CD4-positive, alpha-beta T cell treated with Interleukin-6 at 100 ng/mL for 8 hours (primary cell): ENCODE data around the gene LITAF.
"Not testable (repeated sequence)": the region's sequence is repeated elsewhere in the genome, so short reads cannot be mapped to it uniquely, and the experiment has no call there.

ENCODE experiments used
- DNase-seq: peaks from one replicate; pipeline ENCODE4 v3.0.0-alpha.2; 2020; ENCODE audit warnings: mixed read lengths, low spot score

Gene LITAF

GRCh38 chr16:11515540-11516430 lies 70.9 kb downstream of the LITAF start:
- DNase-seq = no peak

DNA sequence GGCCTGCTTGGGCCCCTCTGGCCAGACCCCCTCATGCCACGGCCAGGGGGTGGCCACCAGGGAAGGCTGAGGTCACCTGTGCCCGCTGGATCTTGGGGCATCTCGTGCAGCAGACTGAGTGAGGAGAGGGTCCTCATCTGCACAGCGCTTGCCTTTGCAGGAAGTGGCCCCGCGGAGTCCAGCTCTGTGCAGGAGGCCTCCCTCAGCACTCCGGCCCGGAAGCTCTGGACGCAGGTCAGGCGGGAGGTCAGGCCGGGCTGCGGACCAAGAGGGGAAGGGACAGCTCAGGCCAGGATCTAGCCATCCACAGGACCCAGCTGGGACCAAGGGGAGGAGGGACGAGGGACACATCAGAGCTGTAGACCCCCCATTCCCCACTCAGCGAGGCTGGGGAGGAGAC lies 72.4 kb downstream of the LITAF start:
- DNase-seq = no peak

- not testable (repeated sequence) for DNase-seq
Observed at GRCh38 chr16:11513366-11513765, 73.4 kb downstream of the LITAF start.

DNA sequence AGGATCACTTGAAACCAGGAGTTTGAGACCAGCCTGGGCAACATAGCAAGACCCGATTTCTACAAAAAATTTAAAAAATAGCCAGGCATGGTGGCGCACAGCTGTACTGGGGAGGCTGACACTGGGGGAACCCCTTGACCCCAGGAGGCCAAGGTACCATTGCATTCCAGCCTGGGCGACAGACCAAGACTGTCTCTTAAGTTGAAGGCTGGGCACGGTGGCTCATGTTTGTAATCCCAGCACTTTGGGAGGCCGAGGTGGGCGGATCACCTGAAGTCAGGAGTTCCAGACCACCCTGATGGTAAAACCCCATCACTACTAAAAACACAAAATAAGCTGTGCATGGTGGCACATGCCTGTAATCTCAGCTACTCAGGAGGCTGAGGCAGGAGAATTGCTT lies 74.9 kb downstream of the LITAF start:
- DNase-seq = no peak

DNA sequence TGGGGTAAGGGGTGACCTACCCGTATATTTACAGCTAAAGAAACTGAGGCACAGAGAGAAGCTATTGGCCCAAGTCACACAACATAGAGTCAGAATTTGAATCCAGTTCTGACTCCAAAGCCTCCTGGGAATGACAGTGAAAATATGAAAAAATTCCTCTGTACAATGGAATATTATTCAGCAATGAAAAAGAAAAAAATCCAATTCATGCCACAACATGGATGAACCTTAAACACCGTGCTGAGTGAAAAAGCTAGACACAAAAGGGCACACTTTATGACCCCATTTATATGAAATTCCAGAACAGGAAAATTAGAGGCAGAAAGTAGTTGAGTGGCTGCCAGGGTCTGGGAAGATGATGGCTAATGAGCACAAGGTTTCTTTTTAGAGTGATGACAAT lies 75.4 kb downstream of the LITAF start:
- no peak for DNase-seq

- DNase-seq = no peak
Observed at GRCh38 chr16:11510178-11510973, 76.3 kb downstream of the LITAF start.

- DNase-seq = no peak
Observed at GRCh38 chr16:11507991-11508390, 78.7 kb downstream of the LITAF start.

GRCh38 chr16:11507350-11507749 lies 79.4 kb downstream of the LITAF start:
- no peak for DNase-seq

GRCh38 chr16:11506741-11507305 lies 79.9 kb downstream of the LITAF start:
- DNase-seq = no peak

DNA sequence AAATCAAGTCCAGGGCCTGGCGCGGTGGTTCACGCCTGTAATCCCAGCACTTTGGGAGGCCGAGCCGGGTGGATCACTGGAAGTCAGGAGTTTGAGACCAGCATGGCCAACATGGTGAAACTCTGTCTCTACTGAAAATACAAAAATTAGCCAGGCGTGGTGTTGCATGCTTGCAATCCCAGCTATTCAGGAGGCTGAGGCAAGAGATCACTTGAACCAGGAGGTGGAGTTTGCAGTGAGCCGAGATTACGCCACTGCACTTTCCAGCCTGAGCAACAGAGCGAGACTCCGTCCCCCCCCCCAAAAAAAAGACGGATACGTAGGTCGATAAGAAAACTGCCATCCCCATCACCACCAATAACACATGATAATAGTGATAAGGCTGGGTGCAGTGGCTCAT lies 82.5 kb downstream of the LITAF start:
- DNase-seq = not testable (repeated sequence)

DNA sequence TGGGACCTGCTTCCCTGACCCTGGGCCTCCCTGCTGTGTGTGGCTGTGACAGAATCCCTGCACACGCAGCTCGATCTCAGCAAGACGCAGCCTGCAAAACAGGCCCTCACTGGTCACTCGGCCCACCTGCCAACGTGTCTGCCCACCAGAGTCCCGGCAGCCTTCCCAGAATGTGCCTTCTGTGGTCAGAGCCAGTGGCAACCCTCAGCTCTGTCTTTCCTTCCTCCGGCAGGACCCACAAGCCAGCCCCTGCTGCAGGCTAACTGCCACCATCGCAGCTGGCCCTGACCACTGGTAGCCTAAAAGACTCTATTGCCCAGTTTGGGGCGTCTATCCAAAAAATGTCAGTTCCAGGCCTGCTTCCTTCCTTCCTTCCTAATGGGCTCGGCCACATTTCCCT lies 83.2 kb downstream of the LITAF start:
- DNase-seq = no peak

GRCh38 chr16:11502239-11502638 lies 84.5 kb downstream of the LITAF start:
- no peak for DNase-seq

- no peak for DNase-seq
Observed at GRCh38 chr16:11501632-11502031, 85.1 kb downstream of the LITAF start.

DNA sequence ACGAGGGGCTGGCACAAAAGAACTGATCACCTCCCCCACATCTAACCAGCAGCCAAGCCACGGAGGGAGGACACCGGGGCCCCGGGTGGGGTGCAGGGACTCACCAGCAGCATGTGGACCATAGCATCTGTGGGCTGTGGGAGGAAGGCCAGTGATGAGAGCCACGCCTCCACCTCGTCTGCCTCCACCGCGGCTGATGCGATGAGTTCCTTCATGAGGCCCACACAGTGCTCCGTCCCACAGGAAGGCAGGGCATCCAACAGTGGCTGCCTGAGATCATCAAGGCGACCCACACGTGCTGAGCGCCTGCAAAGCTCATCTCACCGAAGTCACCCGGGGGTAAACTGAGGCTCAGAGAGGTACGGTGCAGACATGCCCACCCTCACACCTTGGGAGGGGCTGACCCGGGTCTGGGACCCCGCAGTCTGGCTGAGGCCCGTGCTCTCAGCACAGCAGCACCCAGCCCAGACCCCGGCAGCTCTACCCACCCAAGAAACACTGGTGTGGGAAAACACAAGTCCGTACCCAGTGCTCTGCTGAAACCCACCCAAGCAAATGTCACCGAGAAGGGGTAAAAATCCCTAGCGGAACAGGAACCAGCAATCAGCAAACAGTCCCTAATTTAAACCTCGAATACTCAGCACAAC lies 85.9 kb downstream of the LITAF start:
- no peak for DNase-seq

GRCh38 chr16:11499295-11500089 lies 87.2 kb downstream of the LITAF start:
- DNase-seq = no peak

DNA sequence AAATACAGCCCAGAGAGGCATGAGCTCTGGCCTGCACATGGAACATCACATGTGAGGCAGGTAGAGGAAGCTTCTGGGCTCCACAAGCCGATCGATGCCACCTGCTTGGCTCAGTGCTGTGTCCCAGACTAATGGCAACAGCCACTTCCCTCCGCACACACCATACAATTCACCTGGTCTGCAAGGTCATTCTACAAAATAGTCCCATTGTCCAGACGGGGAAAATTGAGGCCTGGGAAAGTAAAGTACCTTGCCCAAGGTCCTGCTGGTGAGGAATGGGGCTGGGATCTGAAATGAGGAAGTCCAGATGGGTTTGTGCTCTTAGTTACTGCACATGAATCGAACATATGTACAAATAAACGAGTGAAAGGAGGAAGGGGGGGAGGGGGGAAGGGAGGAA lies 88.0 kb downstream of the LITAF start:
- no peak for DNase-seq

DNA sequence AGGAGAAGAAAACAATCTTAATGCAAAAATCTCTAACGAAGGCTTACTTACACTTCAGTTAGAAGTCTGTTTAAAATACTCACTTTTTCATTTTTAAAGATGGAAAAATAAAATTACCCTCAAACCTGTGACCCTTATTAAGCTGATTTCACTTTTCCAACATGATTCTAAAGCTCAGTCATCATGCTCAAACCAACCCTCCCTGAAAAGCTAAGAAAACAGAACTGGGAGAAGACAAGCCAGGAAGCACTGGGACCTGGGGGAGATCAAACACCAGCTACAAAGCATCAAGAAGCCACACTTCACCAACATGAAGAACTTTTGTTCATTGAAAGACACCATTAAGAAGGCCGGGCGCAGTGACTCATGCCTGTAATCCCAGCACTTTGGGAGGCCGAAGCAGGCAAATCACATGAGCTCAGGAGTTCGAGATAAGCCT lies 88.8 kb downstream of the LITAF start:
- DNase-seq = no peak
